ENCODE results near the gene ABHD11. TPM values are rescaled to one million over a fixed set of nuclear protein-coding genes. Genes with fewer than 3 reads are reported as not detected.

The ABHD11 gene
- total and polyA plus RNA-seq, 2 donors (not counting 1 experiment from before 2014, with no cell fraction given): 23.2 to 26.2 TPM

DNA sequence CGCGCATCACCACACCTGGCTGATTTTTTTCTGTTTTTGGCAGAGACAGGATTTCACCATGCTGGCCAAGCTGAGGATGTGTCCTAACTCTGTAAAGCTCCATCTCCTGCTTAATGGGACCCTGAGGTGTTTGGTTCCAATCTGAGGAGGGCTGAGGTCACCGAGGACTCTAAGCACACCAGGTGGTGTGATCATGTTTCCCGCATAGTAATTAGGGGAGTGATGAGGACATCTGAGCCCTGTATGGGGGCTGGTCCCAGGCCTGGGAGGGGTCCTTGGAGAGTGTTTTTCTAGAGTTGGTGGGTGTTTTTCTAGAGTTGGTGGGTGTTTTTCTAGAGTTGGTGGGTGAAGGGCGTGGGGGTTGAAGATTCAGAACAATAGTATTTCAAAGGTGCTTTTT lies 3.0 kb upstream of the ABHD11 start:
- intact Hi-C loops (cut with micrococcal nuclease): no loop called here
- ChIA-PET CTCF (no interaction called here), POLR2A (no interaction called here)

GRCh38 chr7:73740771-73741170 lies 2.2 kb upstream of the ABHD11 start:
- TF ChIP-seq, protein P1, sequence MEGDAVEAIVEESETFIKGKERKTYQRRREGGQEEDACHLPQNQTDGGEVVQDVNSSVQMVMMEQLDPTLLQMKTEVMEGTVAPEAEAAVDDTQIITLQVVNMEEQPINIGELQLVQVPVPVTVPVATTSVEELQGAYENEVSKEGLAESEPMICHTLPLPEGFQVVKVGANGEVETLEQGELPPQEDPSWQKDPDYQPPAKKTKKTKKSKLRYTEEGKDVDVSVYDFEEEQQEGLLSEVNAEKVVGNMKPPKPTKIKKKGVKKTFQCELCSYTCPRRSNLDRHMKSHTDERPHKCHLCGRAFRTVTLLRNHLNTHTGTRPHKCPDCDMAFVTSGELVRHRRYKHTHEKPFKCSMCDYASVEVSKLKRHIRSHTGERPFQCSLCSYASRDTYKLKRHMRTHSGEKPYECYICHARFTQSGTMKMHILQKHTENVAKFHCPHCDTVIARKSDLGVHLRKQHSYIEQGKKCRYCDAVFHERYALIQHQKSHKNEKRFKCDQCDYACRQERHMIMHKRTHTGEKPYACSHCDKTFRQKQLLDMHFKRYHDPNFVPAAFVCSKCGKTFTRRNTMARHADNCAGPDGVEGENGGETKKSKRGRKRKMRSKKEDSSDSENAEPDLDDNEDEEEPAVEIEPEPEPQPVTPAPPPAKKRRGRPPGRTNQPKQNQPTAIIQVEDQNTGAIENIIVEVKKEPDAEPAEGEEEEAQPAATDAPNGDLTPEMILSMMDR (IDR thresholded peaks at IDR 0.05): no peak
- no peak for TF ChIP-seq EZH2 (IDR thresholded peaks at IDR 0.05; ENCODE audit: borderline replicate concordance, insufficient read depth, low read depth, low read length, poor library complexity, severe bottlenecking)
- Mint-ChIP-seq H3K27me3 (no peaks in the 10 kb centered on the region), H3K4me1 (peaks cover 7% of the 10 kb centered on the region), H3K4me3 (peak overlapping the region; percentile 50), H3K9me3 (ENCODE audit: insufficient read depth) (no peaks in the 10 kb centered on the region), H3K27ac (peak overlapping the region; percentile 26)
- POLR2A ChIA-PET: no interaction called here
- no peak overlapping the region for H3K9ac ChIP-seq (ENCODE audit: low read length)
- H3K36me3 ChIP-seq (replicated peaks in 1 of 2; ENCODE audit: control extremely low read depth in 1 of 2, control insufficient read depth in 1 of 2, extremely low read depth in 1 of 2, insufficient read depth in 2 of 2, low read length in 1 of 2): peaks cover 0 to 7% of the 10 kb centered on the region in 2 experiments
- H4K20me1 ChIP-seq (ENCODE audit: control insufficient read depth, insufficient read depth, low read length, poor library complexity, severe bottlenecking): peaks cover 8% of the 10 kb centered on the region
- intact Hi-C loops (cut with micrococcal nuclease): no loop called here
- no peak overlapping the region for H3K4me2 ChIP-seq (replicated peaks; ENCODE audit: low read depth, low read length, poor library complexity, severe bottlenecking)
- peaks cover 4% of the 10 kb centered on the region for H3K79me2 ChIP-seq (ENCODE audit: control insufficient read depth, insufficient read depth, low read length)
- DNase-seq: no peak
- CTCF ChIA-PET: interaction anchor here (1.0 to 1.9 kb wide), 2 partner anchors 114 to 131 kb away, joined by 4 to 5 read pairs; no protein-coding TSS in a partner anchor
- no peaks in the 10 kb centered on the region for H3K9me3 ChIP-seq (ENCODE audit: control extremely low read depth in 1 of 3, control insufficient read depth in 2 of 3, insufficient read depth in 1 of 3, low read length in 2 of 3)
- H3K4me1 ChIP-seq (ENCODE audit: control insufficient read depth in 2 of 2, insufficient read depth in 2 of 2, low read length in 2 of 2): peaks cover 4 to 11% of the 10 kb centered on the region in 2 donors
- WGBS (ENCODE audit: insufficient coverage): 100% methylated on average over 1 of the region's 5 CpGs
- H3K4me3 ChIP-seq (ENCODE audit: control extremely low read depth in 1 of 5, extremely low read depth in 1 of 5, insufficient read depth in 1 of 5, low read depth in 2 of 5, low read length in 4 of 5): no peak overlapping the region
- no peak overlapping the region for H3K27ac ChIP-seq (ENCODE audit: low read length in 2 of 2)
- H2AFZ ChIP-seq (ENCODE audit: insufficient read depth, low read depth, low read length, poor library complexity, severe bottlenecking): no peak overlapping the region
- H3K27me3 ChIP-seq (replicated peaks in 1 of 4; ENCODE audit: control extremely low read depth in 1 of 4, control insufficient read depth in 3 of 4, insufficient read depth in 4 of 4, low read length in 3 of 4): peaks cover 0 to 4% (median 0%) of the 10 kb centered on the region in 4 experiments
- ATAC-seq (ENCODE audit: low read depth): no peak

More for the DNA sequence above, 3.0 kb upstream of the ABHD11 start:
- H3K27ac ChIP-seq (ENCODE audit: low read length in 2 of 2): no peak overlapping the region
- H3K79me2 ChIP-seq (ENCODE audit: control insufficient read depth, insufficient read depth, low read length): peaks cover 4% of the 10 kb centered on the region
- ATAC-seq (ENCODE audit: low read depth) (no peak), DNase-seq (no peak)
- peaks cover 0 to 4% (median 0%) of the 10 kb centered on the region in 4 experiments for H3K27me3 ChIP-seq (replicated peaks in 1 of 4; ENCODE audit: control extremely low read depth in 1 of 4, control insufficient read depth in 3 of 4, insufficient read depth in 4 of 4, low read length in 3 of 4)
- H3K27ac Mint-ChIP-seq: no peak overlapping the region
- no peak overlapping the region for H3K4me3 Mint-ChIP-seq
- no peak overlapping the region for H3K4me2 ChIP-seq (replicated peaks; ENCODE audit: low read depth, low read length, poor library complexity, severe bottlenecking)
- H3K4me1 ChIP-seq (ENCODE audit: control insufficient read depth in 2 of 2, insufficient read depth in 2 of 2, low read length in 2 of 2): peaks cover 4 to 11% of the 10 kb centered on the region in 2 donors
- no peak overlapping the region for H3K4me3 ChIP-seq (ENCODE audit: control extremely low read depth in 1 of 5, extremely low read depth in 1 of 5, insufficient read depth in 1 of 5, low read depth in 2 of 5, low read length in 4 of 5)
- peaks cover 0 to 7% of the 10 kb centered on the region in 2 experiments for H3K36me3 ChIP-seq (replicated peaks in 1 of 2; ENCODE audit: control extremely low read depth in 1 of 2, control insufficient read depth in 1 of 2, extremely low read depth in 1 of 2, insufficient read depth in 2 of 2, low read length in 1 of 2)
- no peaks in the 10 kb centered on the region for H3K9me3 ChIP-seq (ENCODE audit: control extremely low read depth in 1 of 3, control insufficient read depth in 2 of 3, insufficient read depth in 1 of 3, low read length in 2 of 3)
- H4K20me1 ChIP-seq (ENCODE audit: control insufficient read depth, insufficient read depth, low read length, poor library complexity, severe bottlenecking): peaks cover 8% of the 10 kb centered on the region
- H3K27me3 Mint-ChIP-seq: no peaks in the 10 kb centered on the region
- H3K4me1 Mint-ChIP-seq: peaks cover 7% of the 10 kb centered on the region
- TF ChIP-seq, protein P1 (IDR thresholded peaks at IDR 0.05): no peak
- no peak for TF ChIP-seq EZH2 (IDR thresholded peaks at IDR 0.05; ENCODE audit: borderline replicate concordance, insufficient read depth, low read depth, low read length, poor library complexity, severe bottlenecking)
- no peak overlapping the region for H2AFZ ChIP-seq (ENCODE audit: insufficient read depth, low read depth, low read length, poor library complexity, severe bottlenecking)
- no peaks in the 10 kb centered on the region for H3K9me3 Mint-ChIP-seq (ENCODE audit: insufficient read depth)
- H3K9ac ChIP-seq (ENCODE audit: low read length): no peak overlapping the region
- 91% methylated on average over 5 of the region's 5 CpGs for WGBS (ENCODE audit: insufficient coverage)
